CD1c-positive myeloid dendritic cell (primary cell): ENCODE data around the gene FAU.

Experiments used
- DNase-seq: peaks from one replicate; pipeline ENCODE4 v3.0.0-alpha.2; 2016; ENCODE audit errors: extremely low spot score

Gene FAU

GRCh38 chr11:65136515-65137096, 14.7 kb upstream of the FAU start:
- DNase-seq: no peak

- no peak for DNase-seq
Observed at GRCh38 chr11:65135633-65136145, 13.8 kb upstream of the FAU start.

GRCh38 chr11:65134952-65135632, 13.2 kb upstream of the FAU start:
- peak; percentile 95 for DNase-seq

DNA sequence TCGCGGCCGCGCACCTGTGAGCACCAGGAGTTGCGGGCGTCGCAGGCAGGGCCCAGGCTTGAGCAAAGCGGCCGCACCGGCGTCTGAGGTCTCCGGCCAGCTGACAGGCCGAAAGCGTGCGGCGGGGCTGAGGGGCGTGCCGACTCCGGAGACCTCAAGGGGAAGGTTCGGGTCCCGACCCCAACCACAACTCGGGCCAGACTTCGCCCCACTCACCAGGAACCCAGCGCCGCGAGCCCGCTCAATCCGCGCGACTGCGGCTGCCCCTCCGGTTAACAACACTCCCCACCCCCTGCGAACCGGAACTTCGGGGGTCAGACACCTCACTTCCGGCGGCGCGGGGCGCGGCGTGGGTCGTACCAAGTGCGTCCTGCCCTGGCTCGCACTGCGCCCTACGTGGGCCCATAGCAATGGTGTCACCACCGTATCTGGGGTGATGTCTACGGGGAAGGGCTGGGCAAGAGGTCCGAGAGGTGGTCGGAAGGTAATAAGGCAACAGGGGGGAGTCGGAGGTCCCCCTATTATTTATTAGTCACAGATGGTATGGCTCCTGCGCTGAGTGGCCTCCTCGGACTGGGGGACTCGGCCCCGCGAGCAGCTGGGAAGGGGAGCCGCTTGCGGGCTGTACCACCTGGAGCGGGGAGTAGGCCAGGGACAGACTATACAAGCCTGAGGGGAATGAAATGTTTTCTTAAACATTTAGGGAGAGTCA, 12.5 kb upstream of the FAU start, which contains the start of gene SYVN1:
Gene SYVN1, minus strand, starts transcription at position 280 of the 712 bp plus-strand sequence. CDS start 918 bp downstream, outside the sequence.
- DNase-seq: peak; percentile 96

DNA sequence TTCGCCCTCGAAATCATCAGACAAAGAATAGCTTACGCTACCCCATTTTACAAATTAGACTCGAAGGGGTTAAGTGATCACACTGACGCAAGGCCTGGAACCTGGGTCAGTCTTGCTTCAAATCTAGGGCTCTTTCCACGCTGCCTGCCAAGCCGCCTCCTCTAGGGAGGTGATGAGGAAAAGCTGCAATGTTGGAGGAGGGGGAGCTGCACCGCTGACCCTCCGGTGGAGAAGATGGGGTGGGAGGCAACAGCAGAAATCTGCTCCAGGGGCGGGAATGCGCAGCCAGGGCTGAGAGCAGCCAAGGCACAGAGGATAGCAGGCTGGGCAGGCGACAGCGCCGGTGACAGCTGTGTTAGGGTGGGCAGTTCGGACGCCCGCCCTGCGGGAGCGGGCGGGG, 11.8 kb upstream of the FAU start:
- no peak for DNase-seq

DNA sequence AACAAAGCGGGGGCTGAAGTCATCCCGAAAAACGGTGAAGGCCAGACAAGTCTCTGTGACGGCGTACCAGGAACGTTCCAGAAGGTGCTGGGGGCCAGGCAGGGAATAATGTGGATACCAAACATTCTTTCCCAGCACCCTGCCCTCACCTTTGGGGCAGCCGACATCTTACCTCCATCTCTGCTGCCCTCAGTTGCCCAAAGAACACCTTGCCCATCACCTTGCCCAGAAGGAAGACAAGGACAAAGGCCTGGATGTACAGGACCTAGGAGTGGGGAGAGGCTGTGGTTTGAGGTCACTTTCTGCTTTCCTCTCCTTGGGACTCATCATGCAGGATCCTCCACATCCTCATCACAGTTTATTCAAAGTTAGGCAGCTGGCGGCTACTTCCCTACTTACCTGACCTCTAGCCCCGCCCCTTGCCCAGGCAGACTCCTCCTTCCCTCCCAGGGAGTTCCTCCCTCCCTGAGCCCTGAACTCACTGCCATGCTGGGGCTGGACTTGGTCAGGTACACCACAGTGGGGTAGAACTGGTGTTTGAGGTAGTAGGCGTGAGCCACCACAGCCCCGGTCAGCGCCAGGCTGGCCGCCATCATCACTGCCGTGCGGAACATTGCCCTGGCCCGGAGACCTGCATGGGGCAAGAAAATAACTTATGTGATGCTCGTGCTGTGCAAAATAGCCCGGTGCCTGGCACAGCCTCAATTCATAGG, 11.2 kb upstream of the FAU start:
- DNase-seq: peak; percentile 59

DNA sequence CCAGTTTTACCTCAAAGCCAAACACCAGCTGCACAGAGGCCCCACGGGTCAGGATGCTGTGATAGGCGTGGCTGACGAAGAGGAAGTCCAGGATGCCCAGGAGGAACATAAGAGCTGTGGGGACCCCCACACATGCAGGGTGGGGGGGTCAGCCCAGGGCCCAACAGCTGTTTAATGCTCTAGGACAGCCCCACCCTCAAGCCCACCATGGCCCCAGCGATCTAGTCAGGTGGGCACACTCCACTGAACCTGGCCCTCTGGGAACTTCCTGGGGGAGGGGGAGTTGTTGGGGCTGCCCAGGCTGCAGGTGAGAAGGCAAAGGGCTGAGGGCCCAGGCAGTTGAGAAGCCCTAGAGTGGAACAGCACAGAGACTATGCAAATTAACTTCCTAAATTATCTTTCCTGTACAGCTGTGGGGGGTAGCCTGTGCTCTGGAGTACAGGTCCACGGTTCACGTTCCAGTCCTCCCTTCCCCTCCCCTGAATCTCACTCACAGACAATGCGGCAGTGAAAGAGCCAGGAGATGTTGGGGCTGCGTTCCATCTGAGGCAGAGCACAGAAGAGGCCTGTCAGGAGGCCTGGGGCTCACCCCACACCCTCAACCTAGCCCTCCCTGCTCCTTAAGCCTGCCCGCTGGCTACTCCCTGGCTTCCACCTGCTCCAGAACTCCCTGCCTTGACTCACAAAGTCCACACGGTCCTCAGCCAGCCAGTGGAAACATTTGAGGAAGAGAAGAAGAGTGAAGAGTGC, 10.5 kb upstream of the FAU start:
- DNase-seq: no peak

- no peak for DNase-seq
Observed at GRCh38 chr11:65131895-65132237, 9.9 kb upstream of the FAU start.

DNA sequence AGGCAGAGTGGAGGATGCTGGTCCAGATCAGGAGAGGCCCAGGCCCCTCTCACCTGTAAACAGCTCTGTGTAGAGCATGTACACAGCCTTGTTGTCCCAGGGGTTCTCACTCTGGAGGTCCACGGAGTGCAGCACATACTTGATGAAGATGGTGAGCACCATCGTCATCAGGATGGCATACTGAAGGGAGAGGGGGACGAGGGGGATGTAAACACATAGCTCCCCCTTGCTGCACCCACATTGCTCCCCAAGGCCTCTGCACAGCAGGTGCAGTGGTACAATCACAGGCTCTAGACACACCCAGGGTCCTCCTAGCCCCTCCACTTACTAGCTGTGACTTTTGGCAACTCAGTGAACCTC, 9.5 kb upstream of the FAU start:
- no peak for DNase-seq

DNA sequence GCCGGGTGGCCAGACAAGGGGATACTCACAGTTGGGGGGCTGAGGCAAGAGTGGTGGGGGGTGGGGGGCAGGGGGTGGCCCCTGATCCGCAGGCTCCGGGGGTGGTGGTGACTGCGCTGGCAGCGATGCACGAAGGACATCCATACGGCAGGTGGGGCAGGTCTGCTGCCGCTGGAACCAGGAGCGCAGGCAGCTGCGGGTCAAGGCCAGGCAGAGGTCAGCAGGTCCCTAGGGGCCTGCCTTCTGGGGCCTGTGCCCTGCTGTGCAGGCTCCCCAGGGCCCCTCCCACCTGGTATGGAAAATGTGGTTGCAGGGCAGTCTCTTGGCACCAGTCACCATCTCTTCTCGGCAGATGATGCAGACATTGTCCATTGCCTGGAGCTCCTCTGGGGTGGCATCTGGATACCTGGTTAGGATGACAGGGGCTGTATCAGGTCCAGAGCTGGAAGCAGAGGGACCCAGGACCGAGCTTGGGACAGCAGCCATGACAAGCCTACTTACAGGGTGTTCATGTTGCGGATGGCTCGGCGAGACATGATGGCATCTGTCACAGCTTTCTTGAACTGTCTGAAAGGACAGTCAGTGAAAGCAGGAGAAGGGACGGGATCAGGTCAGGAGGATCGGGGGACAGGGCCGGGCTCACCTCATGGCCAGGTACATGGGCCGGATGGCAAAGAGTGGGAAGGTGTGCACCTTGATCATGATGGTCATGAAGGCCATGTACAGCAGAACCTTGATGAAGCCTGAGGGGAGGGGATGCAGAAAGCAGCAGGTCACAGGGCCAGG, 8.9 kb upstream of the FAU start:
- no peak for DNase-seq

- DNase-seq: no peak
Observed at GRCh38 chr11:65129649-65130441, 7.9 kb upstream of the FAU start.

- no peak for DNase-seq
Observed at GRCh38 chr11:65128182-65129145, 6.5 kb upstream of the FAU start.

DNA sequence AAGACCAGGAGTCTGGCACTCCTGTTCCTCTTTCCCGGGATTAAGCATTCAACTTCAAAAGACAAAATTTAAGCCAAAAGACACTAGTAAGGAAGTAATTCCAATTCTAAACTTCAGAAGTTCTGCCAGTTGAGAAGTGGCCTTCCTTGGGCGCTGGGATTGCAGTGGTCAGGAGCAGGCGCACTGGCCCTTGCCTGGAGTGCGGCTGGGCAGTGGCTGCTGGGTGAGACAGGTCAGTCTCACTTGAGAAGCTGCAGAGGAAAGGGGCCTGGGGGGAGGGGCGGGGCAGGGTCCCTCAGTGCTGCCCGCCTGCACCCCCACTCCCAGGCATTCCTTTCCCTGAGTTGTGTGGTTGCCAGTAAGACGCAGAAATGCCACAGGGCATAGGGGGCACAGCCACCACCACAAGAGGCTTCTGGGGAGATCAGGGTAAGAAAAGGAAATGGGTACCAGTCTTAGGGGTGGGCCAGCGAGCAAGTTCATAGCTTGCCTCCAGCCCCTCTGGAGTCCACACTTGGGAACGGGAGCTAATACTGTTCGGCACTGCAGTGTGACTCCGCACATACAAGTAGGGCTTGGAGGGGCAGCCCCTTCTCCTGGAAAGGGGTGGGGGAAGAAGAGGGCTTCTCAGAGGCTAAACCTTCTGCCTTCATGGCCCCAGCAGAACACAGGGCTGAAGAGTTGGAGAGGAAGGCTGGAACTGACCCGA, 5.7 kb upstream of the FAU start:
- no peak for DNase-seq

- DNase-seq: no peak
Observed at GRCh38 chr11:65126624-65127274, 4.8 kb upstream of the FAU start.

GRCh38 chr11:65125197-65126056, 3.5 kb upstream of the FAU start:
- DNase-seq: no peak

- DNase-seq: no peak
Observed at GRCh38 chr11:65124480-65125196, 2.7 kb upstream of the FAU start.
